Duodenal mucosa (tissue), 2 donors: Measurements from ENCODE around the gene TXLNB.
"Not testable (repeated sequence)": the region's sequence is repeated elsewhere in the genome, so short reads cannot be mapped to it uniquely, and the experiment has no call there.

Experiments
- H3K27ac ChIP-seq: one replicate; pipeline ENCODE4 v1.7.0; 2013; ENCODE audit warnings: low read depth, low read length
- H3K27me3 ChIP-seq, 2 donors: one replicate each; pipeline ENCODE4 v1.7.0; 2013; ENCODE audit warnings: low read length in 2 of 2, control low read depth in 1 of 2; ENCODE audit not compliant: insufficient read depth in 2 of 2, control insufficient read depth in 1 of 2
- H3K36me3 ChIP-seq, 2 donors: one replicate each; pipeline ENCODE4 v1.7.0; 2013; ENCODE audit warnings: low read length in 2 of 2, control low read depth in 1 of 2; ENCODE audit not compliant: insufficient read depth in 2 of 2, control insufficient read depth in 1 of 2
- H3K4me1 ChIP-seq, 2 donors: one replicate each; pipeline ENCODE4 v1.7.0; 2013; ENCODE audit warnings: low read length in 2 of 2, control low read depth in 1 of 2; ENCODE audit not compliant: insufficient read depth in 2 of 2, control insufficient read depth in 1 of 2
- H3K4me3 ChIP-seq, 2 donors: one replicate each; pipeline ENCODE4 v1.7.0; 2013; ENCODE audit warnings: low read length in 2 of 2, low read depth in 1 of 2
- H3K9ac ChIP-seq, 2 donors: one replicate each; pipeline ENCODE4 v1.7.0; 2013; ENCODE audit warnings: low read length in 2 of 2, low read depth in 1 of 2
- H3K9me3 ChIP-seq, 2 donors: one replicate each; pipeline ENCODE4 v1.7.0; 2013; ENCODE audit warnings: low read length in 2 of 2, control low read depth in 1 of 2; ENCODE audit not compliant: control insufficient read depth in 1 of 2

TXLNB gene

GRCh38 chr6:139219271-139219729 lies 72.5 kb downstream of the TXLNB start:
- Histone ChIP-seq H3K36me3 (no peaks in the 10 kb centered on the region), H3K27me3 (no peaks in the 10 kb centered on the region), H3K9ac (no peak overlapping the region), H3K9me3 (no peaks in the 10 kb centered on the region), H3K4me1 (peaks cover 9 to 14% of the 10 kb centered on the region in 2 donors), H3K27ac (no peak overlapping the region), H3K4me3 (peak overlapping the region in 1 of 2 donors; percentile 36)

GRCh38 chr6:139212460-139212859 lies 79.3 kb downstream of the TXLNB start:
- not testable (repeated sequence) for H3K4me3 ChIP-seq, H3K27ac ChIP-seq, H3K9me3 ChIP-seq, H3K36me3 ChIP-seq, H3K27me3 ChIP-seq, H3K4me1 ChIP-seq, H3K9ac ChIP-seq

- not testable (repeated sequence) for H3K27ac ChIP-seq, H3K9me3 ChIP-seq, H3K27me3 ChIP-seq, H3K9ac ChIP-seq, H3K36me3 ChIP-seq, H3K4me1 ChIP-seq, H3K4me3 ChIP-seq
Observed at GRCh38 chr6:139210766-139211165, 81.0 kb downstream of the TXLNB start.

- H3K9me3 ChIP-seq, result peaks cover 3 to 10% of the 10 kb centered on the region in 2 donors
- no peaks in the 10 kb centered on the region for H3K4me1 ChIP-seq
- H3K4me3 ChIP-seq, result no peak overlapping the region
- no peak overlapping the region for H3K27ac ChIP-seq
- H3K36me3 ChIP-seq, result no peaks in the 10 kb centered on the region
- H3K27me3 ChIP-seq, result no peaks in the 10 kb centered on the region
- H3K9ac ChIP-seq, result no peak overlapping the region
Observed at GRCh38 chr6:139205843-139206242, 86.0 kb downstream of the TXLNB start.

GRCh38 chr6:139204978-139205377 lies 86.8 kb downstream of the TXLNB start:
- Histone ChIP-seq H3K9me3 (peaks cover under 1 to 10% of the 10 kb centered on the region in 2 donors), H3K27me3 (no peaks in the 10 kb centered on the region), H3K9ac (no peak overlapping the region), H3K4me1 (no peaks in the 10 kb centered on the region), H3K36me3 (no peaks in the 10 kb centered on the region), H3K27ac (no peak overlapping the region), H3K4me3 (no peak overlapping the region)

GRCh38 chr6:139201378-139201777 lies 90.4 kb downstream of the TXLNB start:
- no peaks in the 10 kb centered on the region for H3K36me3 ChIP-seq
- H3K4me3 ChIP-seq, result no peak overlapping the region
- H3K9ac ChIP-seq, result no peak overlapping the region
- H3K9me3 ChIP-seq, result peaks cover 0 to 9% of the 10 kb centered on the region in 2 donors
- H3K4me1 ChIP-seq, result no peaks in the 10 kb centered on the region
- H3K27ac ChIP-seq, result no peak overlapping the region
- H3K27me3 ChIP-seq, result no peaks in the 10 kb centered on the region

- no peak overlapping the region for H3K27ac ChIP-seq
- no peaks in the 10 kb centered on the region for H3K27me3 ChIP-seq
- H3K9me3 ChIP-seq, result no peaks in the 10 kb centered on the region
Observed at GRCh38 chr6:139198529-139199288, 93.1 kb downstream of the TXLNB start.

GRCh38 chr6:139194740-139195139 lies 97.1 kb downstream of the TXLNB start:
- no peaks in the 10 kb centered on the region for H3K36me3 ChIP-seq
- H3K4me1 ChIP-seq, result no peaks in the 10 kb centered on the region
- H3K9me3 ChIP-seq, result no peaks in the 10 kb centered on the region
- H3K9ac ChIP-seq, result no peak overlapping the region
- no peak overlapping the region for H3K27ac ChIP-seq
- H3K27me3 ChIP-seq, result no peaks in the 10 kb centered on the region
- H3K4me3 ChIP-seq, result no peak overlapping the region

More at GRCh38 chr6:139198529-139199288, 93.1 kb downstream of the TXLNB start:
- Histone ChIP-seq H3K4me1 (no peaks in the 10 kb centered on the region), H3K4me3 (no peak overlapping the region), H3K36me3 (no peaks in the 10 kb centered on the region), H3K9ac (no peak overlapping the region)
